H1 (cell line): ENCODE results near the gene POLR2H. TPM values are rescaled to one million over a fixed set of nuclear protein-coding genes. Genes with fewer than 3 reads are reported as not detected.

Experiments
- GABPA ChIP-seq: IDR thresholded peaks from 2 replicates; pipeline ENCODE4 v1.6.1; 2011; ENCODE audit warnings: mild to moderate bottlenecking, low read length, moderate library complexity, borderline replicate concordance; ENCODE audit not compliant: insufficient read depth
- HDAC2 ChIP-seq, 2 experiments: fragments of 300-600 bp in 1 of 2; sonication (generic) in 1 of 2; IDR thresholded peaks; 2 replicates each; pipeline ENCODE4 v1.6.1; 2011 to 2012; ENCODE audit warnings: low read depth in 2 of 2, low read length in 2 of 2, mild to moderate bottlenecking in 2 of 2, moderate library complexity in 2 of 2, borderline replicate concordance in 1 of 2, inconsistent platforms in 1 of 2
- KDM1A ChIP-seq: fragments of 200-600, 300-600 bp; sonication (generic); IDR thresholded peaks from 2 replicates; pipeline ENCODE4 v1.7.1; 2016; ENCODE audit warnings: mild to moderate bottlenecking, low read length, borderline replicate concordance
- polyA plus RNA-seq, 7 experiments: library from polyadenylated mRNA; depleted of rRNA in 3 of 7; stranded (reverse) in 5 of 7; unstranded in 2 of 7; fragments of >200 nt in 5 of 7; fragments of 200-250 nt in 2 of 7; gene quantifications; 1 replicate in 5 of 7; 2 replicates in 1 of 7; 4 replicates in 1 of 7; pipeline versions ENCODE4 v1.2.1 to v1.2.3, GENCODE V29; 2011 to 2013; ENCODE audit warnings: missing spikeins in 2 of 7, mixed read lengths in 2 of 7
- total RNA-seq: library from RNA; stranded (reverse); fragmentation: NEBNext Ultra II Directional; extraction: Animal tissue kit (Norgen Biotek cat#: 25700); gene quantifications from 2 replicates; pipeline ENCODE4 v1.2.1, GENCODE V29; 2021

POLR2H gene
- total and polyA plus RNA-seq, 2 of the 8 experiments (the other 6 are each of a cell fraction or from before 2014, with no cell fraction given), result 113 to 335 TPM

DNA sequence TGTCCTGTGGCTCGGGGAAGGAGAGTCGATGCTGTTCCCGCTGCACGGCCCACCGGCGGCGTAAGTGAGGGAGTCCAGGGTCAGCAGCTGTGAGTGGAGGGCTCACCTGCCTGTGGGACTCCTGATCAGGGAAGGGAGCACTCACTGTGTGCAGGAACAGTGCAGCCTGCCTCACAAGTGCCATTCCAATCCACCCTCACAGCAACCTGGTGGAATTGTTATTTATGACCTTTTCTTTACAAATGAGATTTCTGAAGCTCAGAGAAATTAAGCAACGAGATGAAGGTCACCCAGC lies 27.4 kb downstream of the POLR2H start (continued):
- TF ChIP-seq GABPA (no peak), KDM1A (no peak), HDAC2 (IDR thresholded peaks at IDR 0.05; ENCODE audit: borderline replicate concordance in 1 of 2, low read depth in 2 of 2, low read length in 2 of 2) (no peak)
